NT2/D1 (cell line): ENCODE data around the gene ARHGEF37.
"Not testable (repeated sequence)": the region's sequence is repeated elsewhere in the genome, so short reads cannot be mapped to it uniquely, and the experiment has no call there.

Experiments
- DNase-seq: peaks from one replicate; pipeline ENCODE4 v3.0.0-alpha.2; 2011; ENCODE audit warnings: low read depth, low spot score
- H3K27me3 ChIP-seq: 2 replicates; pipeline ENCODE4 v1.6.0; 2011; ENCODE audit warnings: mild to moderate bottlenecking; ENCODE audit not compliant: insufficient read length, insufficient read depth
- H3K36me3 ChIP-seq: 2 replicates; pipeline ENCODE4 v1.6.1; 2011; ENCODE audit warnings: mild to moderate bottlenecking, low read length, mixed read lengths; ENCODE audit not compliant: insufficient read depth, insufficient read length
- H3K4me1 ChIP-seq: 2 replicates; pipeline ENCODE4 v1.5.1; 2011; ENCODE audit not compliant: insufficient read depth, insufficient read length
- H3K4me3 ChIP-seq: 2 replicates; pipeline ENCODE4 v1.5.1; 2011; ENCODE audit warnings: low read depth; ENCODE audit not compliant: insufficient read length
- H3K9ac ChIP-seq: 2 replicates; pipeline ENCODE4 v1.6.0; 2011; ENCODE audit warnings: low read depth; ENCODE audit not compliant: insufficient read length
- H3K9me3 ChIP-seq: 2 replicates; pipeline ENCODE4 v1.5.1; 2011; ENCODE audit warnings: mild to moderate bottlenecking, low read length; ENCODE audit not compliant: insufficient read depth
- SUZ12 ChIP-seq: IDR thresholded peaks from 2 replicates; pipeline ENCODE4 v1.6.1; 2011; ENCODE audit not compliant: insufficient read length, insufficient read depth; ENCODE audit errors: extremely low read depth
- YY1 ChIP-seq: IDR thresholded peaks from 2 replicates; pipeline ENCODE4 v1.6.1; 2011; ENCODE audit not compliant: insufficient read length, insufficient read depth
- ZNF274 ChIP-seq: IDR thresholded peaks from 2 replicates; pipeline ENCODE4 v1.6.1; 2011; ENCODE audit warnings: mild to moderate bottlenecking, low read depth, low read length

Gene ARHGEF37

GRCh38 chr5:149583394-149583793 is 2.1 kb downstream of the ARHGEF37 start:
- Histone ChIP-seq H3K36me3 (no peaks in the 10 kb centered on the region), H3K4me1 (peaks cover 4% of the 10 kb centered on the region), H3K9ac (no peak overlapping the region), H3K27me3 (peaks cover 24% of the 10 kb centered on the region), H3K9me3 (no peaks in the 10 kb centered on the region), H3K4me3 (no peak overlapping the region)
- TF ChIP-seq ZNF274 (no peak), SUZ12 (no peak), YY1 (no peak)
- no peak for DNase-seq

GRCh38 chr5:149584121-149584520 is 2.8 kb downstream of the ARHGEF37 start:
- Histone ChIP-seq H3K9me3 (no peaks in the 10 kb centered on the region), H3K4me1 (peaks cover 4% of the 10 kb centered on the region), H3K4me3 (no peak overlapping the region), H3K27me3 (peaks cover 24% of the 10 kb centered on the region), H3K36me3 (no peaks in the 10 kb centered on the region), H3K9ac (no peak overlapping the region)
- TF ChIP-seq YY1, result no peak
- DNase-seq, result no peak

GRCh38 chr5:149585910-149586309 is 4.6 kb downstream of the ARHGEF37 start:
- no peak overlapping the region for H3K9ac ChIP-seq
- no peaks in the 10 kb centered on the region for H3K9me3 ChIP-seq
- H3K27me3 ChIP-seq, result peaks cover 10% of the 10 kb centered on the region
- TF ChIP-seq YY1 (no peak), ZNF274 (no peak), SUZ12 (no peak)
- DNase-seq, result no peak
- peaks cover 4% of the 10 kb centered on the region for H3K4me1 ChIP-seq
- H3K4me3 ChIP-seq, result no peak overlapping the region
- H3K36me3 ChIP-seq, result no peaks in the 10 kb centered on the region

- Histone ChIP-seq H3K9me3 (no peaks in the 10 kb centered on the region), H3K27me3 (peaks cover under 1% of the 10 kb centered on the region), H3K4me1 (peaks cover 1% of the 10 kb centered on the region), H3K9ac (no peak overlapping the region), H3K4me3 (no peak overlapping the region), H3K36me3 (no peaks in the 10 kb centered on the region)
- DNase-seq, result no peak
- TF ChIP-seq YY1 (no peak), SUZ12 (no peak), ZNF274 (no peak)
Observed at GRCh38 chr5:149586708-149587318, 5.5 kb downstream of the ARHGEF37 start.

- DNase-seq, result no peak
- Histone ChIP-seq H3K4me1 (no peaks in the 10 kb centered on the region), H3K9me3 (no peaks in the 10 kb centered on the region), H3K27me3 (no peaks in the 10 kb centered on the region), H3K9ac (no peak overlapping the region), H3K4me3 (no peak overlapping the region), H3K36me3 (no peaks in the 10 kb centered on the region)
- no peak for TF ChIP-seq ZNF274
- TF ChIP-seq SUZ12, result no peak
- no peak for TF ChIP-seq YY1
Observed at GRCh38 chr5:149588936-149589335, 7.6 kb downstream of the ARHGEF37 start.

- Histone ChIP-seq H3K4me3 (no peak overlapping the region), H3K4me1 (no peaks in the 10 kb centered on the region), H3K27me3 (no peaks in the 10 kb centered on the region), H3K9me3 (no peaks in the 10 kb centered on the region), H3K9ac (no peak overlapping the region), H3K36me3 (no peaks in the 10 kb centered on the region)
- no peak for TF ChIP-seq ZNF274
- no peak for TF ChIP-seq YY1
- no peak for TF ChIP-seq SUZ12
- DNase-seq, result no peak
Observed at GRCh38 chr5:149593370-149593769, 12.1 kb downstream of the ARHGEF37 start.

GRCh38 chr5:149594206-149594895 is 13.1 kb downstream of the ARHGEF37 start:
- no peak for DNase-seq
- no peak overlapping the region for H3K4me3 ChIP-seq
- no peak overlapping the region for H3K9ac ChIP-seq
- H3K4me1 ChIP-seq, result no peaks in the 10 kb centered on the region
- no peaks in the 10 kb centered on the region for H3K27me3 ChIP-seq
- TF ChIP-seq YY1 (no peak), ZNF274 (no peak), SUZ12 (no peak)
- no peaks in the 10 kb centered on the region for H3K36me3 ChIP-seq
- H3K9me3 ChIP-seq, result no peaks in the 10 kb centered on the region

- not testable (repeated sequence) for H3K4me1 ChIP-seq, H3K9me3 ChIP-seq, DNase-seq, H3K9ac ChIP-seq, H3K4me3 ChIP-seq, H3K36me3 ChIP-seq, H3K27me3 ChIP-seq
Observed at GRCh38 chr5:149595105-149595504, 13.8 kb downstream of the ARHGEF37 start.
